IMR-90 (cell line): ENCODE data around the gene ORM1. TPM values are rescaled to one million over a fixed set of nuclear protein-coding genes. Genes with fewer than 3 reads are reported as not detected.

ENCODE experiments used
- ATAC-seq: fragments of 200-7000 bp; cut with Tn5 transposase; 2 replicates; pipeline ENCODE4 v1.9.1; 2020; ENCODE audit warnings: low read depth, mild to moderate bottlenecking, moderate library complexity
- BruUV-seq: library from RNA; stranded (reverse); fragments of 400-500 nt; replicated peaks from 2 replicates; lab custom pipeline; 2021; lab: Mats Ljungman, UMichigan
- CTCF ChIA-PET: fragments of 300-600 bp; formaldehyde crosslinking; extraction: SDS; loops from one replicate; lab custom pipeline; 2021; ENCODE audit warnings: antibody characterized with exemption; lab: Yijun Ruan, JAX
- POLR2A ChIA-PET: fragments of 300-600 bp; sonication (Branson Sonifier 250); formaldehyde crosslinking; loops from one replicate; lab custom pipeline; 2022; ENCODE audit warnings: antibody characterized with exemption; ENCODE audit not compliant: unreplicated experiment; lab: Charles Lee
- DNase-seq: peaks from one replicate; pipeline ENCODE4 v3.0.0; 2013
- H2AFZ ChIP-seq: replicated peaks from 2 replicates; pipeline ENCODE3; 2013; ENCODE audit warnings: low read length, mild to moderate bottlenecking; ENCODE audit not compliant: poor library complexity
- H2AK5ac ChIP-seq: 2 replicates; pipeline ENCODE4 v1.6.1; 2013; ENCODE audit warnings: low read depth, low read length, inconsistent platforms
- H2AK9ac ChIP-seq: replicated peaks from 2 replicates; pipeline ENCODE3; 2013; ENCODE audit warnings: mild to moderate bottlenecking, low read depth, low read length, moderate library complexity; ENCODE audit not compliant: poor library complexity
- H2BK120ac ChIP-seq: 2 replicates; pipeline ENCODE4 v1.6.1; 2013; ENCODE audit warnings: low read depth, low read length, inconsistent platforms
- H2BK15ac ChIP-seq: 3 replicates; pipeline ENCODE4 v1.6.1; 2013; ENCODE audit warnings: low read depth, low read length, inconsistent platforms
- H2BK20ac ChIP-seq: 2 replicates; pipeline ENCODE4 v1.6.1; 2013; ENCODE audit warnings: low read depth, mild to moderate bottlenecking, inconsistent platforms, low read length, moderate library complexity
- H2BK5ac ChIP-seq: 2 replicates; pipeline ENCODE4 v1.6.1; 2013; ENCODE audit warnings: mild to moderate bottlenecking, low read depth, low read length, inconsistent platforms; ENCODE audit not compliant: poor library complexity, severe bottlenecking
- H3K14ac ChIP-seq: replicated peaks from 2 replicates; pipeline ENCODE4 v1.6.1; 2013; ENCODE audit warnings: low read depth, low read length, inconsistent platforms
- H3K18ac ChIP-seq: 2 replicates; pipeline ENCODE4 v1.6.1; 2013; ENCODE audit warnings: low read depth, low read length, control low read depth
- H3K23ac ChIP-seq: 2 replicates; pipeline ENCODE4 v1.6.1; 2013; ENCODE audit warnings: low read depth, low read length, inconsistent platforms
- H3K27ac ChIP-seq: 2 replicates; pipeline ENCODE4 v1.5.1; 2013; ENCODE audit warnings: mild to moderate bottlenecking, control low read depth, low read length; ENCODE audit not compliant: insufficient read depth
- H3K27me3 ChIP-seq: 2 replicates; pipeline ENCODE4 v1.6.1; 2013; ENCODE audit warnings: low read length; ENCODE audit not compliant: control insufficient read depth, insufficient read depth
- H3K36me3 ChIP-seq: 2 replicates; pipeline ENCODE4 v1.6.1; 2013; ENCODE audit warnings: low read length, mixed read lengths; ENCODE audit not compliant: control insufficient read depth, insufficient read depth
- H3K4ac ChIP-seq: 2 replicates; pipeline ENCODE4 v1.6.1; 2013; ENCODE audit warnings: low read depth, low read length, inconsistent platforms
- H3K4me1 ChIP-seq: 2 replicates; pipeline ENCODE4 v1.6.1; 2013; ENCODE audit warnings: low read length, mixed read lengths; ENCODE audit not compliant: control insufficient read depth, insufficient read depth
- H3K4me2 ChIP-seq: 2 replicates; pipeline ENCODE4 v1.6.1; 2013; ENCODE audit warnings: low read depth, mild to moderate bottlenecking, control low read depth, low read length, moderate library complexity
- H3K4me3 ChIP-seq: 2 replicates; pipeline ENCODE4 v1.5.1; 2013; ENCODE audit warnings: low read depth, mild to moderate bottlenecking, control low read depth, low read length, moderate library complexity; ENCODE audit not compliant: insufficient read depth
- H3K56ac ChIP-seq: 2 replicates; pipeline ENCODE4 v1.6.1; 2013; ENCODE audit warnings: low read length, inconsistent platforms; ENCODE audit not compliant: insufficient read depth; ENCODE audit errors: extremely low read depth
- H3K79me1 ChIP-seq, 2 experiments: 2 replicates each; pipeline ENCODE4 v1.6.1; 2013; ENCODE audit warnings: low read length in 2 of 2, inconsistent platforms in 1 of 2, low read depth in 1 of 2
- H3K9ac ChIP-seq: 2 replicates; pipeline ENCODE4 v1.6.1; 2013; ENCODE audit warnings: low read depth, low read length, control low read depth
- H3K9me1 ChIP-seq: 2 replicates; pipeline ENCODE4 v1.6.1; 2013; ENCODE audit warnings: low read length, inconsistent platforms; ENCODE audit not compliant: insufficient read depth
- H3K9me3 ChIP-seq: 2 replicates; pipeline ENCODE4 v1.6.1; 2013; ENCODE audit warnings: low read length; ENCODE audit not compliant: control insufficient read depth, insufficient read depth
- H4K20me1 ChIP-seq: 2 replicates; pipeline ENCODE4 v1.6.1; 2013; ENCODE audit warnings: low read length, inconsistent platforms; ENCODE audit not compliant: insufficient read depth
- H4K5ac ChIP-seq: 2 replicates; pipeline ENCODE4 v1.6.1; 2013; ENCODE audit warnings: mild to moderate bottlenecking, low read depth, low read length, control low read depth
- H4K8ac ChIP-seq, 2 experiments: 2 replicates each; pipeline ENCODE4 v1.6.1; 2013; ENCODE audit warnings: low read depth in 2 of 2, low read length in 2 of 2, control low read depth in 1 of 2, inconsistent platforms in 1 of 2
- H4K91ac ChIP-seq: 2 replicates; pipeline ENCODE4 v1.6.1; 2013; ENCODE audit warnings: low read depth, low read length, inconsistent platforms; ENCODE audit not compliant: insufficient read depth
- BHLHE40 ChIP-seq: fragments of 150-350 bp; IDR thresholded peaks from 2 replicates; pipeline ENCODE4 v1.6.1; 2016; ENCODE audit warnings: mild to moderate bottlenecking, low read depth, low read length
- CEBPB ChIP-seq: IDR thresholded peaks from 2 replicates; pipeline ENCODE4 v1.6.1; 2012; ENCODE audit warnings: low read depth, low read length, improper control_type of control experiment
- CHD1 ChIP-seq: IDR thresholded peaks from 2 replicates; pipeline ENCODE4 v1.6.1; 2012; ENCODE audit warnings: low read depth, low read length, improper control_type of control experiment
- CTCF ChIP-seq: conservative IDR thresholded peaks from 2 replicates; pipeline ENCODE4 v1.5.1; 2012; ENCODE audit warnings: mild to moderate bottlenecking, low read depth, low read length, improper control_type of control experiment
- ELK1 ChIP-seq: fragments of 150-350 bp; IDR thresholded peaks from 2 replicates; pipeline ENCODE4 v1.6.1; 2016; ENCODE audit warnings: low read depth, mild to moderate bottlenecking, low read length, moderate library complexity, borderline replicate concordance
- FOS ChIP-seq: fragments of 150-350 bp; IDR thresholded peaks from 2 replicates; pipeline ENCODE4 v1.6.1; 2016; ENCODE audit warnings: low read depth, low read length
- MAFK ChIP-seq: IDR thresholded peaks from 2 replicates; pipeline ENCODE4 v1.6.1; 2012; ENCODE audit warnings: low read depth, low read length, improper control_type of control experiment
- MAZ ChIP-seq: IDR thresholded peaks from 2 replicates; pipeline ENCODE4 v1.6.1; 2012; ENCODE audit warnings: low read depth, mild to moderate bottlenecking, low read length, improper control_type of control experiment, moderate library complexity, borderline replicate concordance
- MXI1 ChIP-seq: IDR thresholded peaks from 2 replicates; pipeline ENCODE4 v1.6.1; 2012; ENCODE audit warnings: low read depth, mild to moderate bottlenecking, low read length, moderate library complexity, borderline replicate concordance
- NFE2L2 ChIP-seq: fragments of 150-350 bp; IDR thresholded peaks from 2 replicates; pipeline ENCODE4 v1.6.1; 2016; ENCODE audit warnings: low read depth, mild to moderate bottlenecking, low read length
- POLR2A ChIP-seq: IDR thresholded peaks from 2 replicates; pipeline ENCODE4 v1.6.1; 2012; ENCODE audit warnings: mild to moderate bottlenecking, low read depth, low read length
- RAD21 ChIP-seq: IDR thresholded peaks from 2 replicates; pipeline ENCODE4 v1.6.1; 2012; ENCODE audit warnings: low read length, improper control_type of control experiment
- RCOR1 ChIP-seq: IDR thresholded peaks from 2 replicates; pipeline ENCODE4 v1.6.1; 2012; ENCODE audit warnings: mild to moderate bottlenecking, low read length, improper control_type of control experiment; ENCODE audit not compliant: insufficient replicate concordance
- RFX5 ChIP-seq: IDR thresholded peaks from 2 replicates; pipeline ENCODE4 v1.8.0; 2012; ENCODE audit warnings: low read depth, mild to moderate bottlenecking, low read length, moderate library complexity
- SMC3 ChIP-seq: fragments of 150-350 bp; IDR thresholded peaks from 2 replicates; pipeline ENCODE4 v1.6.1; 2016; ENCODE audit warnings: low read depth, mild to moderate bottlenecking, antibody characterized with exemption, low read length, moderate library complexity
- USF2 ChIP-seq: fragments of 150-350 bp; IDR thresholded peaks from 2 replicates; pipeline ENCODE4 v1.6.1; 2017; ENCODE audit warnings: mild to moderate bottlenecking, antibody characterized with exemption, low read length, low read depth
- WGBS, 2 experiments: methylation state at CpG; one replicate each; pipeline versions ENCODE4 v1.1.5 to v1.1.7; 2013; ENCODE audit warnings: missing lambda C conversion rate in 2 of 2; ENCODE audit not compliant: insufficient read length in 1 of 2; ENCODE audit errors: extremely low coverage in 2 of 2; 5-methylcytosine and 5-hydroxymethylcytosine counted together
- dilution Hi-C: fragments of 300-500 bp; cut with HindIII; formaldehyde crosslinking; loops from one replicate; pipeline ENCODE4 v1.14.3; 2018; ENCODE audit warnings: low sequenced_read_pairs; ENCODE audit not compliant: unreplicated experiment
- in situ Hi-C: fragments of 300-500 bp; cut with MboI; formaldehyde crosslinking; loops from 3 replicates; pipeline ENCODE4 v1.14.3; 2019; ENCODE audit warnings: low sequenced_read_pairs, inconsistent platforms, mixed read lengths
- intact Hi-C: fragments of 100-400 bp; cut with micrococcal nuclease; formaldehyde crosslinking; loops from 2 replicates; pipeline ENCODE4 v1.10.0; 2022
- polyA plus RNA-seq, 3 experiments: library from polyadenylated mRNA; depleted of rRNA; stranded (reverse); fragments of >200 nt; gene quantifications; 2 replicates each; pipeline ENCODE4 v1.2.3, GENCODE V29; 2012; ENCODE audit warnings: low replicate concordance in 1 of 3
- total RNA-seq: library from RNA; depleted of rRNA; stranded (reverse); fragments of >200 nt; gene quantifications from 2 replicates; pipeline ENCODE4 v1.2.3, GENCODE V29; 2012

ORM1 gene
- total and polyA plus RNA-seq, 2 of the 4 experiments (the other 2 are of a cell fraction), result 0.18 TPM; not detected in 1

GRCh38 chr9:114334490-114334889, 11.6 kb downstream of the ORM1 start:
- no peak overlapping the region for H3K23ac ChIP-seq
- H2AK5ac ChIP-seq, result no peak overlapping the region; the same call in 1 of the 2 replicates
- H3K4ac ChIP-seq, result no peak overlapping the region
- H3K9me3 ChIP-seq, result no peaks in the 10 kb centered on the region
- H3K9ac ChIP-seq, result no peak overlapping the region
- no peak overlapping the region for H2BK5ac ChIP-seq
- TF ChIP-seq MAZ (no peak), BHLHE40 (no peak), MXI1 (no peak), NFE2L2 (no peak), SMC3 (no peak), POLR2A (no peak), ELK1 (no peak), CHD1 (no peak), USF2 (no peak), MAFK (no peak), CTCF (no peak), RFX5 (no peak), RAD21 (no peak), CEBPB (no peak), FOS (no peak), RCOR1 (no peak)
- no peaks in the 10 kb centered on the region; the same call in 1 of the 2 replicates for H3K9me1 ChIP-seq
- no peak overlapping the region for H2AFZ ChIP-seq
- intact Hi-C loops (loop anchor here (10.0 kb wide), 1 partner anchor 170 kb away; the partner anchor contains the start of gene WHRN), in situ Hi-C loops (no loop called here), dilution Hi-C loops (no loop called here)
- H2BK120ac ChIP-seq, result no peak overlapping the region
- no peak overlapping the region for H2BK15ac ChIP-seq
- no peak overlapping the region for H2BK20ac ChIP-seq
- H3K4me3 ChIP-seq, result no peak overlapping the region
- H4K20me1 ChIP-seq, result no peaks in the 10 kb centered on the region
- H3K79me1 ChIP-seq, result no peaks in the 10 kb centered on the region
- no peak overlapping the region for H4K5ac ChIP-seq
- H3K4me2 ChIP-seq, result no peak overlapping the region
- CTCF ChIA-PET, result no interaction called here
- H3K4me1 ChIP-seq, result no peaks in the 10 kb centered on the region
- POLR2A ChIA-PET, result no interaction called here
- WGBS, 2 experiments, result 88% methylated on average over 8 of the region's 9 CpGs; no CpG with 5 or more reads in 1 of the 2 experiments
- no peak overlapping the region for H3K56ac ChIP-seq
- no peak overlapping the region for H4K91ac ChIP-seq
- DNase-seq, result no peak
- no TSS peak for BruUV-seq
- no peak for ATAC-seq
- no peak overlapping the region for H3K14ac ChIP-seq
- H3K18ac ChIP-seq, result no peak overlapping the region
- H3K27me3 ChIP-seq, result no peaks in the 10 kb centered on the region
- H3K27ac ChIP-seq, result no peak overlapping the region
- H3K36me3 ChIP-seq, result peaks cover 25% of the 10 kb centered on the region
- H2AK9ac ChIP-seq, result no peak overlapping the region
- no peak overlapping the region for H4K8ac ChIP-seq
